ENCODE data around the gene MEIS1. TPM values are rescaled to one million over a fixed set of nuclear protein-coding genes. Genes with fewer than 3 reads are reported as not detected.
A peak's percentile ranks its signal among the peaks of the same experiment; 100 is the strongest.

The MEIS1 gene
- total and polyA plus RNA-seq, 11 donors = 12.9 to 55.7 (median 41.8) TPM

DNA sequence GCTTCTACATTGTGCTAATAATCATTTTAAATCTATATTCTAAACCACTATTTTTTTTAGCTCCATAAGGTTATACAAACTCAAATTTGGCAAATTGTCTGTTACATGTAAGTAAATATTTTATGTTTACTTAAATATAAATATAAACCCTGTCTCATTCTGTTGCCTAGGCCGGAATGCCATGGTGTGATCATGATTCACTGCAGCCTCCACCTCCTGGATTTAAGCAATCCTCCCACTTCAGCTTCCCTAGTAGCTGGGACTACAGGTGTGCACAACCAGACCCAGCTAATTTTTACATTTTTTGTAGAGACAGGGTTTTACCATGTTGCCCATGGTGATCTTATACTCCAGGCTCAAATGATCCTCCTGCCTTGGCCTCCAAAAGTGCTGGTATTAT, 124.7 kb downstream of the MEIS1 start:
- TF ChIP-seq, protein P1, sequence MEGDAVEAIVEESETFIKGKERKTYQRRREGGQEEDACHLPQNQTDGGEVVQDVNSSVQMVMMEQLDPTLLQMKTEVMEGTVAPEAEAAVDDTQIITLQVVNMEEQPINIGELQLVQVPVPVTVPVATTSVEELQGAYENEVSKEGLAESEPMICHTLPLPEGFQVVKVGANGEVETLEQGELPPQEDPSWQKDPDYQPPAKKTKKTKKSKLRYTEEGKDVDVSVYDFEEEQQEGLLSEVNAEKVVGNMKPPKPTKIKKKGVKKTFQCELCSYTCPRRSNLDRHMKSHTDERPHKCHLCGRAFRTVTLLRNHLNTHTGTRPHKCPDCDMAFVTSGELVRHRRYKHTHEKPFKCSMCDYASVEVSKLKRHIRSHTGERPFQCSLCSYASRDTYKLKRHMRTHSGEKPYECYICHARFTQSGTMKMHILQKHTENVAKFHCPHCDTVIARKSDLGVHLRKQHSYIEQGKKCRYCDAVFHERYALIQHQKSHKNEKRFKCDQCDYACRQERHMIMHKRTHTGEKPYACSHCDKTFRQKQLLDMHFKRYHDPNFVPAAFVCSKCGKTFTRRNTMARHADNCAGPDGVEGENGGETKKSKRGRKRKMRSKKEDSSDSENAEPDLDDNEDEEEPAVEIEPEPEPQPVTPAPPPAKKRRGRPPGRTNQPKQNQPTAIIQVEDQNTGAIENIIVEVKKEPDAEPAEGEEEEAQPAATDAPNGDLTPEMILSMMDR (IDR thresholded peaks at IDR 0.05) = no peak
- no peak for TF ChIP-seq POLR2A (IDR thresholded peaks at IDR 0.05)
- peaks cover 0 to 21% (median 10%) of the 10 kb centered on the region in 12 donors for H3K4me1 ChIP-seq
- H3K4me3 ChIP-seq = no peak overlapping the region
- no peak overlapping the region for H3K27ac ChIP-seq
- H3K9me3 ChIP-seq = no peaks in the 10 kb centered on the region
- H3K36me3 ChIP-seq = peaks cover 0 to 4% (median 0%) of the 10 kb centered on the region in 9 donors
- no peaks in the 10 kb centered on the region for H3K27me3 ChIP-seq
- intact Hi-C loops (cut with DNase I) = loop anchor here in 3 of 10 donors (5.0 to 10.0 kb wide), 3 partner anchors 122 to 915 kb away; partner anchors contain the start of gene MEIS1 (in 1 of the 3)
- WGBS, 4 donors = 95 to 100% (median 96%) methylated on average over 1 of the region's 1 CpG
- DNase-seq = no peak
- no peak for ATAC-seq

DNA sequence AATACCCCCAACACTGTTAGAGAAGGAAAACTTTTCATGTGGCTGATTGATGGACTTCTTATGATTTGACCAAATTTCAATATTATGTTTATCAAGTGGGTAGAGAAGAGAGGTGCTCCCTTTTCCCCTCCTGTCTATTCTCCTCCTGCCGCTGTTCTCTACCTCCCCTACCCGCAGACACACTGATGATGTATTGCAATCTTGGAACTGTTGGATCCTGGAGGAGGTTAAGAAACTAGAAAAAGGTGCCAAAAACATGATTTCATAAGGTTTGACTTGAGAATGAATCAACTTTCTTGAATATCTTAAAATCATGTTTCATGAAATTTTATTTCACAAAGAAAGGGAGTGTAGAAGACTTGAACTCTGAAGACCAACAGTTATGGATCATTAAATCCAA, 125.8 kb downstream of the MEIS1 start:
- Histone ChIP-seq H3K27ac (peak overlapping the region in 1 of 12 donors; percentile 34), H3K27me3 (no peaks in the 10 kb centered on the region), H3K4me3 (no peak overlapping the region), H3K36me3 (peaks cover 0 to 4% (median 0%) of the 10 kb centered on the region in 9 donors), H3K4me1 (peaks cover 0 to 26% (median 8%) of the 10 kb centered on the region in 12 donors), H3K9me3 (no peaks in the 10 kb centered on the region)
- intact Hi-C loops (cut with DNase I) = loop anchor here in 1 of 10 donors (10.0 kb wide), 1 partner anchor 916 kb away; no protein-coding TSS in a partner anchor
- DNase-seq (no peak), ATAC-seq (peak in 2 of 4 donors; percentile 44 to 67)
- TF ChIP-seq POLR2A (IDR thresholded peaks at IDR 0.05) = no peak
- TF ChIP-seq, protein P1 (IDR thresholded peaks at IDR 0.05) = no peak
- 86 to 92% (median 86%) methylated on average over 2 of the region's 2 CpGs for WGBS, 4 donors

DNA sequence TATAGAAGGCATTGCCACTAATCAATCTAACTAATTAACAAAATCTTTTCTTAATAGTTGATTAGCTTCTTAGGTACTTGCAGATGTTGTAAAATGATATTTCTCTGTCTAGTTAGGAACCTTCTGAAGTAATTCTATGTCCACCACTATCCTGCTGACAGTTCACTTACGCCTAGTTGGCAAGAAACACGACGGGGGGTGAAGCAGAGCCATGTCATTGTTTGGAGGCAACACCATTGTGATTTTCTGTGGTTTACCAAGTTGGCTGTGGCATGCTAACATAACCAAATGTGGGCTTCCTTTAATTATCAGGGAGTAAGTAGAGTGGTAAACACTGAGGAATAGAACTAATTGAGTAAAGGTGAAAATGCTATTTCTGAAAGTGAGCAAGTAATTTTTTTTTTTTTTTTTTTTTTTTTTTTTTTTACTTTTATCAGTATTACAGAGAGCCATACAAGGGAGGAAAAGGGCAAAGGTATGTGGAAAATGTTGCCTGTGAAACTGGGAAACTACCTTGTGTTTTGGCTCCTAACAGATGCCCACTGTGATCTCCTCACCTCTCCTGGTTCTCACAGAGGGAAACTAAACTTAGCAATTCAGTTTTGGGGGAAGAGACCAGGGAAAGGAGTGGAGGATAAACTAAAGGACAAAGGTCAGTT, 126.8 kb downstream of the MEIS1 start:
- peak overlapping the region in 1 of 12 donors; percentile 35 for H3K27ac ChIP-seq
- peak in 2 of 4 donors; percentile 35 to 53 for ATAC-seq

DNA sequence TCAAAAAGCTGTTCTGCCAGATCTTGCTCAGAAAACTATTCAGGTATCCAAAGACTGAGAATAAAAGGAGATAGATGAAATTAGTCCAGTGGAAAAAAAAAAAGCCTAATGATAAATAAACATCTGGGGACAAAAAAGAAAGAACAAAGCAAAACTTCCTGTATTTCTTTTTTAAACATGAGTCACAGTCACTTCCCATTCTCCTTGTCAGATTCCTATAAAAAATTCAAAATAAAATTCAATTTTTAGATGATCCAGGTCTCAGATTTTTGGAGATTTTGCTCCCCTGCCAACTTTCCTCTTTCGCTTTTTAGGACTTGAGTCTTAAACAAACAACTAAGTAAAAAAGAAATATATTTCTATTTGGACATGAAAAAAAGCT, 127.4 kb downstream of the MEIS1 start:
- no peak for TF ChIP-seq POLR2A (IDR thresholded peaks at IDR 0.05)
- TF ChIP-seq, protein P1 (IDR thresholded peaks at IDR 0.05) = no peak
- Histone ChIP-seq H3K4me3 (no peak overlapping the region), H3K4me1 (peaks cover 0 to 23% (median 0%) of the 10 kb centered on the region in 12 donors), H3K27me3 (no peaks in the 10 kb centered on the region), H3K36me3 (peaks cover 0 to 4% (median 0%) of the 10 kb centered on the region in 9 donors), H3K27ac (peak overlapping the region in 1 of 12 donors; percentile 35), H3K9me3 (no peaks in the 10 kb centered on the region)
- intact Hi-C loops (cut with DNase I) = loop anchor here in 1 of 10 donors (10.0 kb wide), 1 partner anchor 917 kb away; no protein-coding TSS in a partner anchor
- WGBS, 4 donors = 83 to 90% (median 87%) methylated on average over 1 of the region's 1 CpG
- no peak for DNase-seq
- no peak for ATAC-seq

More for the DNA sequence above, 126.8 kb downstream of the MEIS1 start:
- Histone ChIP-seq H3K36me3 (peaks cover 0 to 4% (median 0%) of the 10 kb centered on the region in 9 donors), H3K27me3 (no peaks in the 10 kb centered on the region), H3K9me3 (no peaks in the 10 kb centered on the region), H3K4me3 (no peak overlapping the region), H3K4me1 (peaks cover 0 to 22% (median 0%) of the 10 kb centered on the region in 12 donors)
- 23 to 30% (median 28%) methylated on average over 3 of the region's 3 CpGs for WGBS, 4 donors
- intact Hi-C loops (cut with DNase I) = loop anchor here in 1 of 10 donors (10.0 kb wide), 1 partner anchor 917 kb away; no protein-coding TSS in a partner anchor
- no peak for DNase-seq
- TF ChIP-seq POLR2A (IDR thresholded peaks at IDR 0.05) = no peak
- TF ChIP-seq, protein P1 (IDR thresholded peaks at IDR 0.05) = no peak
